ENCODE results near the gene SCMH1.

Gene SCMH1

DNA sequence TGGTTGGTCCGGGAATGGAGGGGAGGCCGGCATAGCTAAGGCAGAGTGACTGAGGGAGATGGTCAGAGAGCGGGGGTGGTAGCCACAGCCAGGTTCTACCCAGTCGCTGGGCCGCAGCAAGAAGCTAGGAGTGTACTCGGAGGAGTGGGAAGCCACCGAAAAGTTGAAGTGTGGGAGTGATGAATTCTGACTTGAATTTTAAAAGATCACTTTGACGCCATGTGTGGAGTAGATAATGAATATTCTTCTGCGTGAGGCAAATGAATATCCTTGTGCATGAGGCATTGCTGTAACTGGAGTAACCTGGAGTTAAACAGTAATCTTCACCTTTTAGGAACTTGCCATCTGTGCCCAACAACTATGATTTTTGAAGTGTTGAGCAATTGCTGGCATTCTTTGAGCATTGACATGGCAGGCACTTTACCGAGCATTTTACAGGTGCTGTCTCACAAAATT is 255.8 kb downstream of the SCMH1 start:
- no peak overlapping the region for H3K4me3 ChIP-seq
- H3K27me3 ChIP-seq, result no peaks in the 10 kb centered on the region
- H4K20me1 ChIP-seq, result peaks cover 0 to 92% (median 64%) of the 10 kb centered on the region in 11 experiments; a peak in 17 of 22 replicates
- peaks cover 68 to 100% (median 95%) of the 10 kb centered on the region in 11 experiments for H3K36me3 ChIP-seq
- H3K4me2 ChIP-seq, result peak overlapping the region in 7 of 11 experiments; percentile 91 to 98 (median 92); a peak in 13 of 22 replicates
- peak overlapping the region in 4 of 11 experiments; percentile 8 to 64 (median 38); a peak in 4 of 22 replicates for H3K9ac ChIP-seq
- peak overlapping the region in 7 of 11 experiments; percentile 19 to 69 (median 56); a peak in 10 of 22 replicates for H3K27ac ChIP-seq
- TF ChIP-seq Cebpa-rat (IDR thresholded peaks at IDR 0.05), result no peak
- peaks cover 22 to 66% (median 56%) of the 10 kb centered on the region in 10 experiments for H3K4me1 ChIP-seq
- no peaks in the 10 kb centered on the region for H3K9me3 ChIP-seq (replicated peaks in 1 of 11)

DNA sequence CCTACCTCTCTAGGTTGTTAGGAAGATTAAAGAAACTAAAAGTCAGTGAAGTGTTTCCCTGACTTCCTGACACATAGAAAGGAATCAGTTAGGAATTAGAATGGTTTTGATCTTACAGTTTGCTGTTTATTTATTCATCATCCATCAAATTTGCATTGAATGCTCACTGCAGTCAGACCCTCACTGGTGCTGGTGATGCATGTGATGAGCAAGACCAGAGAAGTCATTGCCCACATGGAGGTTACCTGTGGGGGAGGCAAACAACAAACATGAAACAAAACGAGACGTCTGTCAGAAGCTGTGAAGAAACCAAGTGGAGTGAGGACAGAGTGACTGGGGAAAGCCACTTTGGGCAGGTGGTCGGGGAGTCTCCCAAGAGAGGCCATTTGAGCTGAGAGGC is 256.2 kb downstream of the SCMH1 start:
- Histone ChIP-seq H3K4me1 (peaks cover 27 to 70% (median 61%) of the 10 kb centered on the region in 10 experiments), H3K4me2 (peak overlapping the region in 8 of 11 experiments; percentile 48 to 98 (median 92); a peak in 16 of 22 replicates)

DNA sequence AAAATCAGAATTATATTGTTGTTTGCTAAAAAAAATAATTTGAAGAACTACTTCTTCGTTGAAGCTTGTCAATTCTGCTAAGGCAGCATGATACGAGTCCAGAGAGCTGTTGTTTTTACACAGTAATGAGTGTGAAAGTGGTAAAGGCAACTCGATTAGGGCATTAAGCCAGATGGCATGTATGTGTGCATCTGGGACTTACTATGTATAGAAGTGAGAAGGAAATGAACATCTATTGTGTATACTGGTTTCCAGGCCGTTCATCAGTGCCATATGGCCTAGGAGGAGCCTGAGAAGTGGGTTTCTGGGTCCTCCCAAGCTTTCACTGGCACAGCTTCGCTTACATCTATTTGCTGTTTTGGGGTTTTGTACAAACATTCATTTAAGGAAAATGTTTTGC is 256.9 kb downstream of the SCMH1 start:
- Histone ChIP-seq H4K20me1 (peaks cover 0 to 92% (median 72%) of the 10 kb centered on the region in 11 experiments; a peak in 17 of 22 replicates), H3K9ac (peak overlapping the region in 8 of 11 experiments; percentile 2 to 64 (median 16); a peak in 12 of 22 replicates), H3K4me2 (peak overlapping the region; percentile 36 to 98 (median 91); a peak in 20 of 22 replicates), H3K4me1 (peaks cover 32 to 73% (median 65%) of the 10 kb centered on the region in 10 experiments), H3K36me3 (peaks cover 57 to 92% (median 84%) of the 10 kb centered on the region in 11 experiments), H3K4me3 (peak overlapping the region in 2 of 10 experiments; percentile 17; a peak in 2 of 20 replicates), H3K27me3 (no peaks in the 10 kb centered on the region), H3K27ac (peak overlapping the region in 7 of 11 experiments; percentile 19 to 69 (median 56); a peak in 14 of 22 replicates), H3K9me3 (replicated peaks in 1 of 11) (no peaks in the 10 kb centered on the region)
- TF ChIP-seq Cebpa-rat (IDR thresholded peaks at IDR 0.05), result no peak

More for the DNA sequence above, 256.2 kb downstream of the SCMH1 start:
- Histone ChIP-seq H3K27me3 (no peaks in the 10 kb centered on the region), H4K20me1 (peaks cover 0 to 92% (median 68%) of the 10 kb centered on the region in 11 experiments; a peak in 17 of 22 replicates), H3K27ac (peak overlapping the region in 7 of 11 experiments; percentile 19 to 69 (median 56); a peak in 12 of 22 replicates), H3K9me3 (replicated peaks in 1 of 11) (no peaks in the 10 kb centered on the region), H3K36me3 (peaks cover 64 to 99% (median 91%) of the 10 kb centered on the region in 11 experiments), H3K9ac (peak overlapping the region in 6 of 11 experiments; percentile 8 to 64 (median 30); a peak in 9 of 22 replicates), H3K4me3 (peak overlapping the region in 1 of 10 experiments; percentile 17; a peak in 1 of 20 replicates)
- TF ChIP-seq Cebpa-rat (IDR thresholded peaks at IDR 0.05), result no peak

GRCh38 chr1:40984531-40984930 is 257.6 kb downstream of the SCMH1 start:
- peak overlapping the region in 6 of 11 experiments; percentile 0 to 64 (median 31); a peak in 4 of 22 replicates for H3K9ac ChIP-seq
- peaks cover 0 to 88% (median 72%) of the 10 kb centered on the region in 11 experiments; a peak in 17 of 22 replicates for H4K20me1 ChIP-seq
- H3K36me3 ChIP-seq, result peaks cover 51 to 86% (median 77%) of the 10 kb centered on the region in 11 experiments
- H3K27me3 ChIP-seq, result no peaks in the 10 kb centered on the region
- H3K9me3 ChIP-seq (replicated peaks in 1 of 11), result no peaks in the 10 kb centered on the region
- peak in 3 of 11 experiments; percentile 9 to 26 (median 12); a peak in 1 of 22 replicates for TF ChIP-seq Cebpa-rat (IDR thresholded peaks at IDR 0.05)
- H3K4me2 ChIP-seq, result peak overlapping the region; percentile 36 to 98 (median 91); a peak in 20 of 22 replicates
- H3K4me1 ChIP-seq, result peaks cover 32 to 73% (median 65%) of the 10 kb centered on the region in 10 experiments
- H3K27ac ChIP-seq, result peak overlapping the region in 5 of 11 experiments; percentile 19 to 69 (median 62); a peak in 8 of 22 replicates
- peak overlapping the region in 2 of 10 experiments; percentile 6 to 17; a peak in 2 of 20 replicates for H3K4me3 ChIP-seq

DNA sequence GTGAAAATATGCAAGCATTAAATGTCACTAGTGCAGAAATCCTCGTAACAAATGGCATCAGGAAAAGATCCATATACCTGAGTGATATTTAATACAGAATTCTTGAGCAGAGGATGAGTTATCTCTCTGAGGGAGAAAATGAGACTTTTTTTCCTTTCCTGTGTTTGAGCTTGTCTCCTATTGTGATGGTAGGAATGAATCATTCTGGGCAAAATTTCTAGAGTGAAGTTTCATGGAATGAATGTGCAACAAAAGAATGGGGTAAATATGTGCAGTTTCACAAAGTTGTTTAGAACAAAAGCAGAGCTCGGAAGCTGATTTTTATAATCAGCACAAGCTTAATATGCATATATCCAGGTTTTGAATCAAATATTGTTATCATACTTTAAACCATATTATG is 258.0 kb downstream of the SCMH1 start:
- peak overlapping the region in 9 of 11 experiments; percentile 48 to 98 (median 92); a peak in 17 of 22 replicates for H3K4me2 ChIP-seq
- no peak overlapping the region for H3K4me3 ChIP-seq
- peaks cover 0 to 83% (median 72%) of the 10 kb centered on the region in 11 experiments; a peak in 17 of 22 replicates for H4K20me1 ChIP-seq
- H3K4me1 ChIP-seq, result peaks cover 33 to 73% (median 67%) of the 10 kb centered on the region in 10 experiments
- no peaks in the 10 kb centered on the region for H3K27me3 ChIP-seq
- peaks cover 46 to 81% (median 73%) of the 10 kb centered on the region in 11 experiments for H3K36me3 ChIP-seq
- H3K27ac ChIP-seq, result no peak overlapping the region
- H3K9ac ChIP-seq, result peak overlapping the region in 3 of 11 experiments; percentile 0 to 98 (median 22); a peak in 2 of 22 replicates
- TF ChIP-seq Cebpa-rat (IDR thresholded peaks at IDR 0.05), result no peak
- H3K9me3 ChIP-seq (replicated peaks in 1 of 11), result no peaks in the 10 kb centered on the region

DNA sequence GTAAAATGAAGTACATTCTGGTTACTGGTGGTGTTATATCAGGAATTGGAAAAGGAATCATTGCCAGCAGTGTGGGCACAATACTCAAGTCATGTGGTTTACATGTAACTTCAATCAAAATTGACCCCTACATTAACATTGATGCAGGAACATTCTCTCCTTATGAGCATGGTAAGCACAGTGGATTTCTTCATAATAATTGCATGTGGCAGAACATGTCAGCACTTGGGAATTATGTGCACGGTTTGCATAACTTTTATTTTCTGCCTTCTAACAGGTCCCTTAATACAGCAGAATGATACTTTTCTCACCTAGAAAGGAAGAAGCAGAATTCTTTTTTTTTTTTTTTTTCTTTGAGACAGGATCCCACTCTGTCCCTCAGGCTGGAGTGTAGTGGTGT is 258.8 kb downstream of the SCMH1 start:
- no peak overlapping the region for H3K27ac ChIP-seq
- peaks cover 36 to 74% (median 71%) of the 10 kb centered on the region in 10 experiments for H3K4me1 ChIP-seq
- H3K4me2 ChIP-seq, result peak overlapping the region in 9 of 11 experiments; percentile 91 to 98 (median 95); a peak in 17 of 22 replicates
- H3K9me3 ChIP-seq (replicated peaks in 1 of 11), result no peaks in the 10 kb centered on the region
- no peaks in the 10 kb centered on the region for H3K27me3 ChIP-seq
- H3K36me3 ChIP-seq, result peaks cover 38 to 73% (median 65%) of the 10 kb centered on the region in 11 experiments
- peaks cover 0 to 80% (median 71%) of the 10 kb centered on the region in 11 experiments; a peak in 17 of 22 replicates for H4K20me1 ChIP-seq
- H3K4me3 ChIP-seq, result no peak overlapping the region
- TF ChIP-seq Cebpa-rat (IDR thresholded peaks at IDR 0.05), result no peak
- H3K9ac ChIP-seq, result peak overlapping the region in 1 of 11 experiments; percentile 98; a peak in 2 of 22 replicates

DNA sequence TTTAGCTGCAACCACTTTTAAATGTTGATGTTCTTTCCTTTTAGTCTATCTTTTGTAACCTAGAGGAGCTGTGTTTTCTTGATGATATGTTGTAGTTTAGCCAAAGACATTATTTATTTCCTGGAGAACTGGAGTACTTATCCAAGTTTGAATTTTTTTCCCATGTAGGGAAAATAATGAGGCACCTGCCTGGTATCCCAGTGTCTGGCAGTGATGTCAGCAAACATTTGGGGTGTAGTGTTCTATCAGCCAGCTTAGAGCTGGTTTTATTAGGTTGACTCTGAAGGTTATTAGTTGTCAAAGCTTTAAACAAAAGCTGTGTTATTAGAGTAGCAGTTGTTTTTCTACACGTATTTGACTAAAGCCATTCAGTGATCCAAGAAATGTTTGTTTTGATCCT is 259.4 kb downstream of the SCMH1 start:
- Histone ChIP-seq H3K27me3 (no peaks in the 10 kb centered on the region), H3K36me3 (peaks cover 33 to 67% (median 59%) of the 10 kb centered on the region in 11 experiments), H3K27ac (no peak overlapping the region), H3K4me1 (peaks cover 36 to 74% (median 71%) of the 10 kb centered on the region in 10 experiments), H4K20me1 (peaks cover 0 to 76% (median 69%) of the 10 kb centered on the region in 11 experiments; a peak in 17 of 22 replicates), H3K4me2 (peak overlapping the region in 9 of 11 experiments; percentile 91 to 98 (median 95); a peak in 18 of 22 replicates), H3K9ac (peak overlapping the region in 5 of 11 experiments; percentile 1 to 99 (median 98); a peak in 5 of 22 replicates), H3K9me3 (replicated peaks in 1 of 11) (no peaks in the 10 kb centered on the region), H3K4me3 (no peak overlapping the region)
- TF ChIP-seq Cebpa-rat (IDR thresholded peaks at IDR 0.05), result no peak

GRCh38 chr1:40981691-40982448 is 260.2 kb downstream of the SCMH1 start:
- H3K27me3 ChIP-seq, result no peaks in the 10 kb centered on the region
- TF ChIP-seq Cebpa-rat (IDR thresholded peaks at IDR 0.05), result no peak
- peak overlapping the region in 8 of 10 experiments; percentile 78 to 95 (median 91); a peak in 15 of 20 replicates for H3K4me3 ChIP-seq
- H3K9ac ChIP-seq, result peak overlapping the region in 9 of 11 experiments; percentile 84 to 99 (median 98); a peak in 16 of 22 replicates
- peaks cover 0 to 68% (median 62%) of the 10 kb centered on the region in 11 experiments; a peak in 17 of 22 replicates for H4K20me1 ChIP-seq
- H3K27ac ChIP-seq, result no peak overlapping the region; a peak in 1 of 22 replicates
- peaks cover 24 to 59% (median 51%) of the 10 kb centered on the region in 11 experiments for H3K36me3 ChIP-seq
- H3K4me2 ChIP-seq, result peak overlapping the region; percentile 90 to 98 (median 95); a peak in 21 of 22 replicates
- peaks cover 36 to 71% (median 67%) of the 10 kb centered on the region in 10 experiments for H3K4me1 ChIP-seq
- H3K9me3 ChIP-seq (replicated peaks in 1 of 11), result no peaks in the 10 kb centered on the region
